H1 (cell line): ENCODE results near the gene SLC22A2. TPM values are rescaled to one million over a fixed set of nuclear protein-coding genes. Genes with fewer than 3 reads are reported as not detected.
A peak's percentile ranks its signal among the peaks of the same experiment; 100 is the strongest.

Experiments
- CTCF ChIA-PET: fragments of 300-600 bp; sonication (Branson Sonifier 250); formaldehyde crosslinking; loops from one replicate; lab custom pipeline; 2021; ENCODE audit not compliant: partially characterized antibody; lab: Charles Lee
- POLR2A ChIA-PET: fragments of 300-600 bp; sonication (Branson Sonifier 250); formaldehyde crosslinking; loops from one replicate; lab custom pipeline; 2021; ENCODE audit warnings: inconsistent platforms; ENCODE audit not compliant: partially characterized antibody; lab: Charles Lee
- DNase-seq, 2 experiments: peaks; one replicate each; pipeline versions ENCODE4 v3.0.0 to v3.0.0-alpha.2; 2010 to 2022; ENCODE audit warnings: low spot score in 2 of 2, low read depth in 1 of 2, mixed read lengths in 1 of 2
- FAIRE-seq: peaks from 2 replicates; lab custom pipeline; 2011; peaks lifted over from hg19 to GRCh38; lab: Jason Lieb, UNC
- H2AFZ ChIP-seq: 2 replicates; pipeline ENCODE4 v1.8.1; 2012; ENCODE audit warnings: low read length, inconsistent platforms
- H2AK5ac ChIP-seq: 2 replicates; pipeline ENCODE4 v1.6.1; 2013; ENCODE audit warnings: low read depth, low read length
- H2BK120ac ChIP-seq: replicated peaks from 2 replicates; pipeline ENCODE3; 2013; ENCODE audit warnings: low read depth, low read length, inconsistent platforms
- H2BK12ac ChIP-seq: 2 replicates; pipeline ENCODE4 v1.6.1; 2013; ENCODE audit warnings: low read depth, low read length
- H2BK15ac ChIP-seq: 2 replicates; pipeline ENCODE4 v1.6.1; 2013; ENCODE audit warnings: low read length
- H2BK20ac ChIP-seq: 2 replicates; pipeline ENCODE4 v1.6.1; 2013; ENCODE audit warnings: low read length
- H2BK5ac ChIP-seq: 2 replicates; pipeline ENCODE4 v1.6.1; 2013; ENCODE audit warnings: low read depth, low read length
- H3K14ac ChIP-seq: 2 replicates; pipeline ENCODE4 v1.6.1; 2013; ENCODE audit warnings: inconsistent platforms; ENCODE audit not compliant: insufficient read length
- H3K18ac ChIP-seq: 2 replicates; pipeline ENCODE4 v1.6.1; 2013; ENCODE audit warnings: low read length; ENCODE audit errors: extremely low read depth
- H3K23ac ChIP-seq: 2 replicates; pipeline ENCODE4 v1.6.1; 2013; ENCODE audit warnings: inconsistent platforms; ENCODE audit not compliant: insufficient read length
- H3K23me2 ChIP-seq: 2 replicates; pipeline ENCODE4 v1.6.1; 2013; ENCODE audit warnings: low read depth, low read length
- H3K27ac ChIP-seq: 2 replicates; pipeline ENCODE4 v1.6.1; 2011; ENCODE audit warnings: low read depth, low read length, inconsistent platforms
- H3K27me3 ChIP-seq, 4 experiments: replicated peaks in 1 of 4; 1 replicate in 1 of 4; 2 replicates in 3 of 4; pipeline versions ENCODE4 v1.6.1 to v1.8.1; 2011 to 2013; ENCODE audit warnings: low read length in 3 of 4, mild to moderate bottlenecking in 3 of 4, inconsistent platforms in 2 of 4, mixed read lengths in 2 of 4, moderate library complexity in 1 of 4; ENCODE audit not compliant: control insufficient read depth in 3 of 4, insufficient read depth in 3 of 4; ENCODE audit errors: extremely low read depth in 1 of 4
- H3K36me3 ChIP-seq, 4 experiments: 2 replicates each; pipeline versions ENCODE4 v1.6.1 to v1.8.1; 2011 to 2013; ENCODE audit warnings: mild to moderate bottlenecking in 4 of 4, low read length in 3 of 4, moderate library complexity in 2 of 4, control low read depth in 1 of 4, inconsistent platforms in 1 of 4; ENCODE audit not compliant: insufficient read depth in 4 of 4, control insufficient read depth in 2 of 4
- H3K4ac ChIP-seq: replicated peaks from 2 replicates; pipeline ENCODE3; 2013; ENCODE audit warnings: low read length, low read depth, mixed read lengths, inconsistent platforms; ENCODE audit not compliant: insufficient read length
- H3K4me1 ChIP-seq, 4 experiments: replicated peaks in 1 of 4; 1 replicate in 1 of 4; 2 replicates in 3 of 4; pipeline versions ENCODE4 v1.6.1 to v1.8.1; 2011 to 2013; ENCODE audit warnings: low read length in 3 of 4, inconsistent platforms in 2 of 4, mixed read lengths in 1 of 4; ENCODE audit not compliant: insufficient read depth in 4 of 4, control insufficient read depth in 3 of 4
- H3K4me2 ChIP-seq, 2 experiments: 2 replicates each; pipeline versions ENCODE4 v1.6.1 to v1.8.1; 2011 to 2013; ENCODE audit warnings: low read depth in 2 of 2, low read length in 2 of 2, control low read depth in 1 of 2, inconsistent platforms in 1 of 2, mild to moderate bottlenecking in 1 of 2; ENCODE audit not compliant: insufficient read depth in 1 of 2
- H3K4me3 ChIP-seq, 4 experiments: fragments of 200-600, 300-600 bp in 1 of 4; sonication (generic), shearing (Covaris generic), sonication (Bioruptor Twin) in 1 of 4; 2 replicates each; pipeline versions ENCODE4 v1.5.1 to v1.8.1; 2011 to 2016; ENCODE audit warnings: low read length in 4 of 4, low read depth in 3 of 4, control low read depth in 2 of 4, inconsistent platforms in 2 of 4, mild to moderate bottlenecking in 2 of 4, mixed read lengths in 1 of 4, moderate library complexity in 1 of 4; ENCODE audit not compliant: insufficient read depth in 2 of 4; ENCODE audit errors: extremely low read depth in 1 of 4
- H3K56ac ChIP-seq: replicated peaks from 2 replicates; pipeline ENCODE3; 2013; ENCODE audit warnings: low read depth, mild to moderate bottlenecking, mixed read lengths, low read length, inconsistent platforms; ENCODE audit not compliant: insufficient read length
- H3K79me1 ChIP-seq: 2 replicates; pipeline ENCODE4 v1.6.1; 2013; ENCODE audit warnings: low read depth, low read length, control low read depth
- H3K79me2 ChIP-seq, 2 experiments: 2 replicates each; pipeline versions ENCODE4 v1.6.1 to v1.8.1; 2012 to 2013; ENCODE audit warnings: low read length in 2 of 2, mild to moderate bottlenecking in 2 of 2, inconsistent platforms in 1 of 2; ENCODE audit not compliant: insufficient read depth in 2 of 2, control insufficient read depth in 1 of 2
- H3K9ac ChIP-seq, 4 experiments: replicated peaks in 1 of 4; 1 replicate in 1 of 4; 2 replicates in 3 of 4; pipeline versions ENCODE4 v1.6.1 to v1.8.1; 2011 to 2013; ENCODE audit warnings: low read depth in 3 of 4, low read length in 3 of 4, control low read depth in 2 of 4, mild to moderate bottlenecking in 2 of 4, moderate library complexity in 2 of 4, inconsistent platforms in 1 of 4; ENCODE audit errors: extremely low read depth in 1 of 4
- H3K9me3 ChIP-seq, 2 experiments: 2 replicates each; pipeline versions ENCODE4 v1.6.1 to v1.8.1; 2012 to 2013; ENCODE audit warnings: mild to moderate bottlenecking in 2 of 2, moderate library complexity in 2 of 2, control low read depth in 1 of 2, inconsistent platforms in 1 of 2, low read depth in 1 of 2, low read length in 1 of 2, mixed read lengths in 1 of 2; ENCODE audit not compliant: insufficient read depth in 2 of 2
- H4K20me1 ChIP-seq, 2 experiments: replicated peaks in 1 of 2; 2 replicates each; pipeline versions ENCODE3 to v1.8.1; 2011 to 2013; ENCODE audit warnings: inconsistent platforms in 2 of 2, low read length in 2 of 2, mild to moderate bottlenecking in 1 of 2; ENCODE audit not compliant: insufficient read depth in 2 of 2, control insufficient read depth in 1 of 2
- H4K5ac ChIP-seq: 2 replicates; pipeline ENCODE4 v1.6.1; 2013; ENCODE audit warnings: low read length, low read depth, mixed read lengths, inconsistent platforms; ENCODE audit not compliant: insufficient read length
- H4K8ac ChIP-seq: 2 replicates; pipeline ENCODE4 v1.8.0; 2013; ENCODE audit warnings: mild to moderate bottlenecking, moderate library complexity, low read length, inconsistent platforms; ENCODE audit not compliant: insufficient read depth; ENCODE audit errors: extremely low read depth
- H4K91ac ChIP-seq: replicated peaks from 2 replicates; pipeline ENCODE3; 2013; ENCODE audit warnings: low read length, mixed read lengths, inconsistent platforms; ENCODE audit not compliant: insufficient read length
- CEBPB ChIP-seq: IDR thresholded peaks from 2 replicates; pipeline ENCODE4 v1.6.1; 2012; ENCODE audit warnings: low read depth, low read length
- CHD1 ChIP-seq: IDR thresholded peaks from 2 replicates; pipeline ENCODE4 v1.6.1; 2012; ENCODE audit warnings: low read depth, low read length, improper control_type of control experiment
- CHD2 ChIP-seq: IDR thresholded peaks from 2 replicates; pipeline ENCODE4 v1.6.1; 2012; ENCODE audit warnings: low read length, improper control_type of control experiment
- SIRT6 ChIP-seq: IDR thresholded peaks from one replicate; pipeline ENCODE4 v1.7.1; 2012; ENCODE audit warnings: low read length, inconsistent platforms
- WGBS, 2 experiments: shearing (Covaris generic) in 1 of 2; methylation state at CpG; one replicate each; pipeline versions ENCODE4 v1.1.6 to v1.1.7; 2013 to 2015; ENCODE audit warnings: low lambda C conversion rate in 2 of 2, mixed read lengths in 2 of 2, inconsistent platforms in 1 of 2, low coverage in 1 of 2, missing lambda C conversion rate in 1 of 2; ENCODE audit not compliant: insufficient replicate concordance in 2 of 2, insufficient coverage in 1 of 2, insufficient read length in 1 of 2; ENCODE audit errors: extremely low coverage in 1 of 2, missing lambda C conversion rate in 1 of 2; 5-methylcytosine and 5-hydroxymethylcytosine counted together
- polyA plus RNA-seq, 7 experiments: library from polyadenylated mRNA; depleted of rRNA in 3 of 7; stranded (reverse) in 5 of 7; unstranded in 2 of 7; fragments of >200 nt in 5 of 7; fragments of 200-250 nt in 2 of 7; gene quantifications; 1 replicate in 5 of 7; 2 replicates in 1 of 7; 4 replicates in 1 of 7; pipeline versions ENCODE4 v1.2.1 to v1.2.3, GENCODE V29; 2011 to 2013; ENCODE audit warnings: missing spikeins in 2 of 7, mixed read lengths in 2 of 7
- total RNA-seq: library from RNA; stranded (reverse); fragmentation: NEBNext Ultra II Directional; extraction: Animal tissue kit (Norgen Biotek cat#: 25700); gene quantifications from 2 replicates; pipeline ENCODE4 v1.2.1, GENCODE V29; 2021

SLC22A2 gene
- total and polyA plus RNA-seq, 2 of the 8 experiments (the other 6 are each of a cell fraction or from before 2014, with no cell fraction given) = 0.23 to 1.4 TPM

DNA sequence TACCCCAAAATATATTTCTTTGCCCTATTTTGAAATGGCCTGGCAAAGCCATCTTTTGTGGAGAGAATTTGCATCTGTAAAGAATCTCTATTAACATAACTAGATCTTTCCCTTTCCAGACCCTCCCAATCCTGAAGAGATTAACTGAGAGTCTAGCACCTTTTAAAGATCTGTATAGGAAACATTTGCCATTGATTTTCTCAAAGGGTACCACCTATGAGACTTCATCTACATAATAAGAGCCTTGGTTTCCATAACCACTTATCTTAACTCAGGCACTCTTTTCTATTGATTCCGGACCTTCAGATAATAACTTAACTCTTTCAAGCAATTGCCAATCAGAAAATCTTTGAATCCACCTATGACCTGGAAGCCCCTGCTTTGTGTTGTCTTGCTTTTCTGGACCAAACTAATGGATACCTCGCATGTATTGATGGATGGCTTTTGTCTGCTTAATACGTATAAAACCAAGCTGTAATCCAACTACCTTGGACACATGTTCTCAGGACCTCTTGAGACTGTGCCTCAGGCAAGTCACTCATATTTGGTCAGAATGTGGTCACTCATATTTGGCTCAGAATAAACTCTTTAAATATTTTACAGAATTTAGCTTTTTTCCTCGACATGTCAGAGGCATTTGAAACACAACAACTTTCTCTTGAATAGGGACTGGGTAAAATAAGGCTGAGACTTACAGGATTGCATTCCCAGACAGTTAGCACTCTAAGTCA is 31.4 kb downstream of the SLC22A2 start:
- FAIRE-seq (no peak), DNase-seq (no peak)
- Histone ChIP-seq H3K9ac (no peak overlapping the region), H4K20me1 (no peaks in the 10 kb centered on the region), H3K79me1 (no peaks in the 10 kb centered on the region), H2BK120ac (peak overlapping the region; percentile 94), H3K23ac (no peak overlapping the region), H3K4me3 (peak overlapping the region in 1 of 4 experiments; percentile 24; a peak in 1 of 8 replicates), H3K9me3 (peaks cover 6 to 8% of the 10 kb centered on the region in 2 experiments; a peak in 2 of 4 replicates), H4K8ac (no peak overlapping the region), H2AFZ (no peak overlapping the region), H3K79me2 (no peaks in the 10 kb centered on the region), H3K4me1 (peaks cover 7 to 19% (median 13%) of the 10 kb centered on the region in 4 experiments; a peak in 4 of 7 replicates), H3K36me3 (no peaks in the 10 kb centered on the region), H2BK20ac (peak overlapping the region; percentile 98), H2BK5ac (peak overlapping the region; percentile 76; the same call in 1 of the 2 replicates), H4K5ac (peak overlapping the region; percentile 45), H3K18ac (peak overlapping the region; percentile 88), H2BK12ac (peak overlapping the region; percentile 89), H3K14ac (no peak overlapping the region), H3K27ac (no peak overlapping the region; the same call in 1 of the 2 replicates), H3K56ac (no peak overlapping the region), H3K4ac (peak overlapping the region; percentile 74), H2BK15ac (no peak overlapping the region), H3K23me2 (no peaks in the 10 kb centered on the region; the same call in 1 of the 2 replicates), H2AK5ac (no peak overlapping the region), H3K4me2 (no peak overlapping the region), H3K27me3 (no peaks in the 10 kb centered on the region), H4K91ac (no peak overlapping the region)
- TF ChIP-seq SIRT6 = no peak
- TF ChIP-seq CHD1 = no peak
- TF ChIP-seq CEBPB = no peak
- no peak for TF ChIP-seq CHD2
- 64% methylated on average over 4 of the region's 4 CpGs; no CpG with 5 or more reads in 1 of the 2 experiments for WGBS, 2 experiments
- CTCF ChIA-PET = interaction anchor here (0.6 kb wide), 1 partner anchor 22 kb away, joined by 4 read pairs; no protein-coding TSS in a partner anchor
- POLR2A ChIA-PET = interaction anchor here (1.3 kb wide), 1 partner anchor 12 kb away, joined by 3 read pairs; no protein-coding TSS in a partner anchor
